ENCODE data around the gene PRR33. TPM values are rescaled to one million over a fixed set of nuclear protein-coding genes. Genes with fewer than 3 reads are reported as not detected.

The PRR33 gene
- total RNA-seq, 4 donors from 2014 or later = not detected

- Histone ChIP-seq H3K36me3 (no peaks in the 10 kb centered on the region), H3K4me1 (peaks cover 13 to 20% (median 17%) of the 10 kb centered on the region in 4 donors), H3K27ac (replicated peaks in 1 of 4) (peak overlapping the region in 1 of 4 donors; percentile 23), H3K27me3 (no peaks in the 10 kb centered on the region), H3K9me3 (no peaks in the 10 kb centered on the region), H3K4me3 (no peak overlapping the region)
- intact Hi-C loops (cut with DNase I) = no loop called here
- WGBS = 83% methylated on average over 18 of the region's 21 CpGs
- no peak for DNase-seq (ENCODE audit: extremely low spot score)
- TF ChIP-seq POLR2AphosphoS5 (IDR thresholded peaks at IDR 0.05) (no peak), CTCF (IDR thresholded peaks at IDR 0.05) (no peak), POLR2A (IDR thresholded peaks at IDR 0.05; ENCODE audit: low read depth) (no peak), EP300 (IDR thresholded peaks at IDR 0.05) (no peak)
Observed at GRCh38 chr11:1845561-1846452, 45.9 kb downstream of the PRR33 start.

- H3K27ac ChIP-seq (replicated peaks in 1 of 4) = peak overlapping the region in 3 of 4 donors; percentile 2 to 23 (median 11)
- TF ChIP-seq CTCF (IDR thresholded peaks at IDR 0.05) = no peak
- TF ChIP-seq POLR2A (IDR thresholded peaks at IDR 0.05; ENCODE audit: low read depth) = no peak
- TF ChIP-seq POLR2AphosphoS5 (IDR thresholded peaks at IDR 0.05) = no peak
- TF ChIP-seq EP300 (IDR thresholded peaks at IDR 0.05) = no peak
- H3K36me3 ChIP-seq = no peaks in the 10 kb centered on the region
- intact Hi-C loops (cut with DNase I) = no loop called here
- no peaks in the 10 kb centered on the region for H3K27me3 ChIP-seq
- WGBS = 83% methylated on average over 1 of the region's 1 CpG
- DNase-seq (ENCODE audit: extremely low spot score) = no peak
- no peaks in the 10 kb centered on the region for H3K9me3 ChIP-seq
- no peak overlapping the region for H3K4me3 ChIP-seq
- peaks cover 13 to 25% (median 19%) of the 10 kb centered on the region in 4 donors for H3K4me1 ChIP-seq
Observed at GRCh38 chr11:1845095-1845429, 46.6 kb downstream of the PRR33 start.

GRCh38 chr11:1844221-1845094 lies 47.2 kb downstream of the PRR33 start:
- H3K4me1 ChIP-seq = peaks cover 13 to 26% (median 22%) of the 10 kb centered on the region in 4 donors
- no peaks in the 10 kb centered on the region for H3K36me3 ChIP-seq
- DNase-seq (ENCODE audit: extremely low spot score) = no peak
- H3K9me3 ChIP-seq = no peaks in the 10 kb centered on the region
- H3K27ac ChIP-seq (replicated peaks in 1 of 4) = peak overlapping the region; percentile 2 to 53 (median 23)
- no peak overlapping the region for H3K4me3 ChIP-seq
- intact Hi-C loops (cut with DNase I) = loop anchor here (5.0 kb wide), 1 partner anchor 38 kb away; no protein-coding TSS in a partner anchor
- H3K27me3 ChIP-seq = no peaks in the 10 kb centered on the region
- 68% methylated on average over 17 of the region's 23 CpGs for WGBS
- TF ChIP-seq POLR2A (IDR thresholded peaks at IDR 0.05; ENCODE audit: low read depth) (no peak), CTCF (IDR thresholded peaks at IDR 0.05) (no peak), POLR2AphosphoS5 (IDR thresholded peaks at IDR 0.05) (no peak), EP300 (IDR thresholded peaks at IDR 0.05) (no peak)

GRCh38 chr11:1843796-1844195 lies 47.9 kb downstream of the PRR33 start:
- Histone ChIP-seq H3K27ac (replicated peaks in 1 of 4) (peak overlapping the region in 3 of 4 donors; percentile 11 to 53 (median 35)), H3K36me3 (no peaks in the 10 kb centered on the region), H3K27me3 (no peaks in the 10 kb centered on the region), H3K9me3 (no peaks in the 10 kb centered on the region), H3K4me3 (no peak overlapping the region), H3K4me1 (peaks cover 13 to 26% (median 22%) of the 10 kb centered on the region in 4 donors)
- no peak for TF ChIP-seq POLR2AphosphoS5 (IDR thresholded peaks at IDR 0.05)
- TF ChIP-seq POLR2A (IDR thresholded peaks at IDR 0.05; ENCODE audit: low read depth) = no peak
- TF ChIP-seq CTCF (IDR thresholded peaks at IDR 0.05) = no peak
- TF ChIP-seq EP300 (IDR thresholded peaks at IDR 0.05) = no peak
- intact Hi-C loops (cut with DNase I) = loop anchor here (5.0 kb wide), 1 partner anchor 39 kb away; no protein-coding TSS in a partner anchor
- WGBS = 81% methylated on average over 8 of the region's 8 CpGs
- DNase-seq (ENCODE audit: extremely low spot score) = no peak

All from esophagus muscularis mucosa (tissue), 4 donors.